Loucy (cell line): ENCODE measurements around the gene GGA1.

Experiments
- EZH2phosphoT487 ChIP-seq: fragments of 200-600 bp; IDR thresholded peaks from 2 replicates; pipeline ENCODE4 v1.6.1; 2018; ENCODE audit warnings: antibody characterized with exemption, mild to moderate bottlenecking, moderate library complexity, borderline replicate concordance
- TF ChIP-seq, protein P1 (sequence below): fragments of 200-600 bp; sonication (generic); conservative IDR thresholded peaks from 2 replicates; pipeline ENCODE4 v1.5.1; 2014; ENCODE audit warnings: mild to moderate bottlenecking, antibody characterized with exemption, low read length

DNA sequence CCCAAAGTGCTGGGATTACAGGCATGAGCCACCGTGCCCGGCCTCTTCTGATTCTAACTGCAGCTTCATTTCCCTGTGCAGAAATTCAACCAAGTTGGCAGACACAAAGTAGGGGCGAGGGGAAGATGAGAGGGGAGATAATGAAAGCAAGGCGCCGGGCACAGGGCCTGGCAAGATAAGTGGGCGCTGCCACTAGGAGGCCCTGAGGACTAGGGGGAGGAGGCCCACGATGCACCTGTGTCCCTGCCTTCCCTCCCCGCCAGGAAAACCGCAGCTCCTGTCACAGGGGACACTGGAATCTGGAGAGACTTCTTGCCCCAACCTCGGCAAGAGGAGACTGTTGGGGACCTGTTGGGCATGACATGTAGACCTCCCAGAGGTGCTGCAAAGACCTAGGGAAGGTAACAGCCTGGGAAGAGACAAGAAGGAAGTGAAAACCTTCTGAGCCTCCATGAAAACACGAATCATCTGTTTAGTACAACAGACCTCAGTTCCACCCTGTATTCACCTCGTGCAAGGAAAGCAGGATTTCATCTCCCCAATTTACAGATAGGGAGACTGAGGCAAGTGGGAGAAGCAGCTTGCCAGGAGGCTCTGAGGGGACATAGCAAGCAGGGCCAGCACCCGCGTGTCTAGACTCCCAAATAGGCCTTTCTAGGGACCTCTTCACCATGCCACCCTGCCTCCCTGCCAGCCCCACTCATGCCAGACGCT, 63.7 kb downstream of the GGA1 start:
- TF ChIP-seq, protein P1, sequence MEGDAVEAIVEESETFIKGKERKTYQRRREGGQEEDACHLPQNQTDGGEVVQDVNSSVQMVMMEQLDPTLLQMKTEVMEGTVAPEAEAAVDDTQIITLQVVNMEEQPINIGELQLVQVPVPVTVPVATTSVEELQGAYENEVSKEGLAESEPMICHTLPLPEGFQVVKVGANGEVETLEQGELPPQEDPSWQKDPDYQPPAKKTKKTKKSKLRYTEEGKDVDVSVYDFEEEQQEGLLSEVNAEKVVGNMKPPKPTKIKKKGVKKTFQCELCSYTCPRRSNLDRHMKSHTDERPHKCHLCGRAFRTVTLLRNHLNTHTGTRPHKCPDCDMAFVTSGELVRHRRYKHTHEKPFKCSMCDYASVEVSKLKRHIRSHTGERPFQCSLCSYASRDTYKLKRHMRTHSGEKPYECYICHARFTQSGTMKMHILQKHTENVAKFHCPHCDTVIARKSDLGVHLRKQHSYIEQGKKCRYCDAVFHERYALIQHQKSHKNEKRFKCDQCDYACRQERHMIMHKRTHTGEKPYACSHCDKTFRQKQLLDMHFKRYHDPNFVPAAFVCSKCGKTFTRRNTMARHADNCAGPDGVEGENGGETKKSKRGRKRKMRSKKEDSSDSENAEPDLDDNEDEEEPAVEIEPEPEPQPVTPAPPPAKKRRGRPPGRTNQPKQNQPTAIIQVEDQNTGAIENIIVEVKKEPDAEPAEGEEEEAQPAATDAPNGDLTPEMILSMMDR, result no peak; the same call in 1 of the 2 replicates
- no peak for TF ChIP-seq EZH2phosphoT487
